Measurements from ENCODE around the gene CDH4. TPM values are rescaled to one million over a fixed set of nuclear protein-coding genes. Genes with fewer than 3 reads are reported as not detected.

The CDH4 gene
- total RNA-seq, 1 donor from 2014 or later: 0.05 TPM

DNA sequence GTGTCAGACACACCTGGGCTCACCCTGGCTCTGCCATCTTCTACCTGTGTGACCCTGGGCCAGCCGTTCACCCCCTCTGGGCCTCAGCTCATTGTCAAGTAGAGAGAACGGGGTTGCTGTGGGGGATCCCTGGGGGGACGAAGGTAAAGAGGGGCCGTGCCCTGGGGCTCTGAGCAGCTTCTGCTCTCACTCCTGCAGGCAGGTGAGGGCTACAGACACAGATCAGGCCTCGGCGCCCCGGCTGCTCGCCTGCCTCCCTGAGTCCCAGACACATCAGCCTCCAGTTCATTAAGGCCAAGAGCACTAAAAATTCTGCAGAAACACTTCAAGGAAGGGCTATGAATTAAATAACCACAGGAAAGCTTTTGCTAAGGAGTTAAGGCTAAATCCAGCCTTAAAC, 394.4 kb downstream of the CDH4 start:
- no peak for ATAC-seq (ENCODE audit: poor library complexity)
- intact Hi-C loops (cut with DNase I): no loop called here
- peak; percentile 20 for DNase-seq

DNA sequence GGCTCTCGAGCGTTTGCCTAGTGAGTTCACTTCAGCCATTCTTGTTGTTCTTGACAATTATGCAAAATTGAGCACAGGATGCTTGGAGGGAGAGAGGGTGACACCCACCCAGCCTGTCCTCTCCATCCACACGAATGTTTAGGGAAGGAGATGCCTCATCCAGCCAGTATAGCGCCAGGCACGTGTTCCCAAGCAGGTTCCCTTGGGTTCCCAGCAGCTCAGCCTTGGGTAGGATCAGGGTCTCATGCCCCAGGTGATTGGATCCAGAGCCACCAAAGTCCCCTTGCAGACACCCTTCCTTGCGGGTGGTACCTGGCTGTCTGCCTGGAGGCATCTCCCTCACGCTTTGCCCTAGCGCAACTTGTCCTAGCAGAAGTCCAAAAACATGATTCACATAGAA, 394.9 kb downstream of the CDH4 start:
- intact Hi-C loops (cut with DNase I): no loop called here
- DNase-seq (no peak), ATAC-seq (ENCODE audit: poor library complexity) (no peak)

DNA sequence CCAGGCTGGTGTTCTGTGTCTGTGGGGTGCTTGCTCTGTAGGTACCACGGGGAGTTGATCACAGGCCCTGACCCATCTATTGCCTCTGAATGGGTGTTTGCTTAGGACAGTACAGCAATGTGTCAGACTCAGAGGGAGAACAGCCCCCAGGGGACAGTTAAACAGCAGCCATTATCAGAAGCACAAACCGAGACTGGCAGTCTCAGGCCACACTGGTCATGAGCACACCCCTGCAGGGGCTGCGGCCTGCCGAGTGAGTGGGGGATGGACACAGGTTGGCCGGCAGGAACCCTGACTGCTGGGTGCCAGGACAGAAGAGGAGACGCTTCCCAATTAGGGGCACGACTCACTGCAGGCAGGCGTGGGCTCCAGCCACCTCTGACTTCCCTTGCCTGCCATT, 395.6 kb downstream of the CDH4 start:
- no peak for DNase-seq
- no peak for ATAC-seq (ENCODE audit: poor library complexity)
- intact Hi-C loops (cut with DNase I): no loop called here

DNA sequence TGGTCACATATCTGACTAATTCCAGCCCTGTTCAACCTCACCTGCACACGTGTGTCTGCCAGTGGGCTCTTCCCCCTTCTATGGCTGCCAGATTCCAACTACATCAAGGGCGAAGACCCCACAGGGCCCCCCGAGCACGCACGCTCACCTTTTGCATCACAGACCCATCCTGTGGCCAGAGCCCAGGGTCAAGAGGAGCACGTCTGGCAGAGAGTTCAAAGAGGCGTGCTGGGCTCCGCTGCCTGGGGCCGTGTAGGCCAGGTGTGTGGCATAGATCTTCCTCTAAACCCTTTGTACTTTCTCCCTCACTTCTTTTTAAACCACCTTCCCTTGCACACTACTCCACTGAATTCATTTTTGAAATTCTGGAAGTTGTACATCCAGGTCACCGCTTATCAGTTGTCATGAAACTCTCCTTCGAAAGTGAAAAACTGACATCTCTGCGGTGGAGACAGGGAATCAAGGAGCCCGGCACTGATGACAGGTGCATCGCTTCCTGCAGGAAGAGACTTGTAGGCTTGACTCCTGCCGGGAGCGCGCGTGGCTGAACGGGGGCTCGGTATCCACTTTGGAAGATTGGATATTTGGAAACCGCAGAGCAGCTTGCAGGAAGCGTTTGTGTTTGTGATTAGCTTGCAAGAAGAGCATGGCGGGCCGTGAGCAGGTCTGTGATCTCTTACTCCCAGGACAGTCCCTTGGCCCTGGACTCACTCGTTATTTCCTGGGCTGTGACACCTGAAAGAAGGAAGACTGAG, 397.2 kb downstream of the CDH4 start:
- DNase-seq (peak; percentile 23), ATAC-seq (ENCODE audit: poor library complexity) (no peak)
- intact Hi-C loops (cut with DNase I): no loop called here

DNA sequence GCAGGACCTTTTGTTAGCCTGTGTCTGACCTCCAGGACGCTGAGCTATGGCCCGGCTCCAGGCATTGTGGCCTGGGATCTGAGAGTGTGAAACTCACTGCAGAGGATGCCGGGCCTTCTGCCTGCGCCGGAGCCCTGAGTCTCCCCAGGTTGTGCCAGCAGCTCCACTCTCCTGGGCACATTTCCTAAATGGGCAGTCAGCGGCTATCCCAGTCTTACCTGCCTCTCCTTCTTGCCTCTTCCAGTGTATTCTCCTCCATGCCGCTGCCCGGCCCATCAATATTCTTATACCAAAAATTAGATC, 397.8 kb downstream of the CDH4 start:
- intact Hi-C loops (cut with DNase I): no loop called here
- no peak for ATAC-seq (ENCODE audit: poor library complexity)

DNA sequence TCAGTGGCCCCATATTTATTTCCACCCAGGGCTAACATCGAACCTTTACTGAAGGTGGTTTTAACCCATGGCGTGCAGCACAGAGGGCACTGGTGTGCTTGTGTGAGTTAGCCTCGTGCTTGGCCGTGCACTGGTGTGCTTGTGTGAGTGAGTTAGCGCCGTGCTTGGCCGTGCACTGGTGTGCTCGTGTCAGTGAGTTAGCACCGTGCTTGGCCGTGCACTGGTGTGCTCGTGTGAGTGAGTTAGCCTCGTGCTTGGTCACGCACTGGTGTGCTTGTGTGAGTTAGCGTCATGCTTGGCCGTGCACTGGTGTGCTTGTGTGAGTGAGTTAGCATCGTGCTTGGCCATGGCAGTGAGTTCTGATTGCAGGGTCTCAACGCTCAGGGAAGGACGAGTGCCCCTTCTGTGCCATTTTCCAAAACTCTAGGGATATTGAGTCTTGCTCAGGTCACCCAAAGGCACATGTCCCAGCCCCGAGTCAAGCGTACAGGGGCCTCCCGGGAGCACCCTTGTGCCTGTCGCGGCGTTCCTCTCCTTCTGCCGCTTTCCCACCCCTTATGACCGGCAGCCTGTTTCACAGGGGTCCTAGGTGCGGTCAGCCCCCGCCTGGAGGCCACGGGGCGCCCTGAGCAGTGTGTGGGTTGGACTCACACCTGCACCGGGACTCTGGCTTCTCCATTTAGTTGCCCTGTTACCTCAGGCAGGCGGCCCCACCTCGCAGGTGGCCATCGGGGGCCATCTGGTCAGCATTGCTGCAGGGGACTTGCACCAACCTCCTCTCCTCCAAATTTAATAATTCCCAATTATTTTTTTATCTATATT, 399.1 kb downstream of the CDH4 start:
- no peak for ATAC-seq (ENCODE audit: poor library complexity)
- DNase-seq: no peak
- intact Hi-C loops (cut with DNase I): no loop called here

More for the DNA sequence above, 397.8 kb downstream of the CDH4 start:
- no peak for DNase-seq

DNA sequence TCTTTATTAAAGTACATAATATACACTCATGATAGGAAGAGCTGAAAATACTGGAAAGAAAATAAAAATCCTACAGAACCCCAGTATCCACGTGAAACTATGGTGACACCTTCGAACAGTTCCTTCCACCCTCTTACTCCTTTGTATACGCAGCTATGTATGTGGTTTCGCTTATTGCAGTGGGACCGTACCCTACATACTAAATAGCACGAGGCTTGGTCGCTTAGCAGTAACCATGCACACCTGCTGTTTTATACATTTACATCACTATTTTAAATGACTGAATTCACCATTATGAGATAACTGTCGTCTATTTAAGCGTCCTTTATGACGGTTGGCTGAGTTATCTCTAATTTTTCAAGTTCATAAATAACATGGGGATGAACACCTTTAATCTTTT, 400.1 kb downstream of the CDH4 start:
- DNase-seq (no peak), ATAC-seq (ENCODE audit: poor library complexity) (no peak)
- intact Hi-C loops (cut with DNase I): no loop called here

DNA sequence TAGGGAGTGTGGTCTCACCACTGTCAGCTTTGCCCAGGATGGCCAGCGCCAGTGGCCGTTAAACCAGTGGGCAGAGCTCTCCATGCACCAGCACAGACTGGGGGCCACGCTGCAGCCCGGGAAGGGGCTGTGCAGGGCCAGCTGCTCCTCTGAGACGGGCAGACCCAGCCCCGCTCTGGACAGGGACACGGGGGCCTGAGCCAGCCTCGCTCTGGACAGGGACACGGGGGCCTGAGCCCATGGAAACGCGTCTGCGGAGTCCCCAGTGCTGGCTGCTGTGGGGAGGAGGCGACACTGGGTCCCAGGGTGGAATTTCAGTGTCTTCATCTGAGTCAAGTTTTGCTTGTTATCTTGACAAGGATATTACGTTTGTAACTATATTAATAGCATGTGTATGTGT, 402.7 kb downstream of the CDH4 start:
- no peak for ATAC-seq (ENCODE audit: poor library complexity)
- no peak for DNase-seq
- intact Hi-C loops (cut with DNase I): no loop called here

DNA sequence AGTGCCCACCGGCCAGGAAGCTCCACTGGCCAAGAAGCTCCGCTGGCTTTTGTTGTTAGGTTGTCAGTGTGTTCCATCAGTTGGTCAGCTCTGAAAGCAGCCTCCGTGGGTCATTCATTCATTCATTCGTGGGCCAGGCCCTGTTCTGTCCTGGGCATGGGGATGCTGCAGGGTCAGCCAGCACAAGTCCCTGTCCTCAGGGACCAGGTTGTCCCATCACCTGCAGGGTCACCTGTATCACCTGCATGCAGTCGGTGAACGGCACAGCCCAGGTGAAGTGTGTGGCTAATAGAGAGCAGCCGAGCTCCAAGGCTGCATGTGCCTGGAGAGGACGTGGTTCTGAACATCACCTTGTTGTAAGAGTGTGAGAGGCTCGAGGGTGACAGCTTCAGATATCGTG, 403.5 kb downstream of the CDH4 start:
- no peak for ATAC-seq (ENCODE audit: poor library complexity)
- intact Hi-C loops (cut with DNase I): no loop called here
- no peak for DNase-seq

DNA sequence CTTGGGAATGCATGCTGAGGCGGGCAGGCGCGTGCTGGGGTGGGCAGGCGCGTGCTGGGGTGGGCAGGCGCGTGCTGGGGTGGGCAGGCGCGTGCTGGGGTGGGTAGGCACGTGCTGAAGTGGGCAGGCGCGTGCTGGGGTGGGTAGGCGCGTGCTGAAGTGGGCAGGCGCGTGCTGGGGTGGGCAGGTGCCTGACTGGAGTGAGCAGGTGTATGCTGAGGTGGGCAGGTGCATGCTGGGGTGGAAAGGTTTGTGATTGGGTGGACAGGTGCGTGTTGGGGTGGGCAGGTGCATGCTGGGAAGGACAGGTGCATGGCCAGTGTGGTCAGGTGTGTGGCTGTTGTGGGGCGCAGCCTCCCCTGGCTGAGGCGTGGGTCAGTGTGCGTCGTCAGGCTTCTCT, 404.1 kb downstream of the CDH4 start:
- DNase-seq: no peak
- intact Hi-C loops (cut with DNase I): no loop called here
- ATAC-seq (ENCODE audit: poor library complexity): no peak

DNA sequence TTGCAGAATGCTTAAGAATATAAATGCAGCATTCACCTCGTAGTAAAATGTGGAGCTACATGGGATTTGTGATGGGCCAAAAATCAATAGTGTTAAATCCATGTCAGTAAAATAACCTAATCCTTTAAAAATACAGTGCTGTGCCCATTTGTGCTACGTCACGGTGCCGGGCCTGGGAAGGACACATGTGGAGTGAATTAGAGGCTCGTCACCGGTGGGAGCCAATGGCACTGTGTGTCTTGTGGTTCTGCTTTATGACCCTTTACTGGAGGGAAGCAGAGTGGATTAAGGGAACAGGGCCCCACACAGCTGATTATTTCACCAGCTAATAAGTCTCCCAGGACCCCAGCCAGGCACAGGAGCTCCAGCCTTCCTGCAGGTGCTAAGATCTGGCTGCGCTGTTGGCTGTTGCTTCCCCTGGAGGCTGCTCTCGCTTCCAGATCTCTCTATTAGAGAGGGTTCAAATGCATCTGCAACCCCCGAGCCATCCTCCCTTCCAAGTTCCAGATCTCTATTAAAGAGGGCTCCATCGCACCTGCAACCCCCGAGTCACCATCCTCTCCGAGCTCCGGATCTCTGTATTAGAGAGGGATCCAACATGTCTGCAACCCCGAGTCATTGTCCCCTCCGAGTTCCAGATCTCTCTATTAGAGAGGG, 405.8 kb downstream of the CDH4 start:
- intact Hi-C loops (cut with DNase I): no loop called here
- no peak for ATAC-seq (ENCODE audit: poor library complexity)
- DNase-seq: no peak

DNA sequence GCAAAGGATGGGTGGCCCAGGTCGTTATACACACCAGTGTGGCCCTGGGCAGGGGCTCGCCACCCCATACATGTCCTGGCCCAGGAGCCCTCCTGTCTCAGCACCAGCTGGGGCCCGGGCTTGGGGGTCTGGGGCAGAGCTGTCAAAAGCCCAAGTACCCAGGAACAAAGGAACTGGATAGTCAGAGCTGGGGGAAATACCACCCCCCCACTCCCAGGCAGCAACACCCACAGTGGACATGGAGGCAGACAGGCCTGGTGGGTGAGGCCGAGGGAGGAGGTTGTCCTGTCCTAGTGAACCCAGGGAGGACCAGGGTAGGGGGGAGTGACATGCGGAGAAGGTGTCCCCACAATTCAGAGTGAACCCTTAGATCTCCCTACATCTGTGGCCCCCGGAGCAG, 406.5 kb downstream of the CDH4 start:
- intact Hi-C loops (cut with DNase I): no loop called here
- ATAC-seq (ENCODE audit: poor library complexity) (no peak), DNase-seq (no peak)

DNA sequence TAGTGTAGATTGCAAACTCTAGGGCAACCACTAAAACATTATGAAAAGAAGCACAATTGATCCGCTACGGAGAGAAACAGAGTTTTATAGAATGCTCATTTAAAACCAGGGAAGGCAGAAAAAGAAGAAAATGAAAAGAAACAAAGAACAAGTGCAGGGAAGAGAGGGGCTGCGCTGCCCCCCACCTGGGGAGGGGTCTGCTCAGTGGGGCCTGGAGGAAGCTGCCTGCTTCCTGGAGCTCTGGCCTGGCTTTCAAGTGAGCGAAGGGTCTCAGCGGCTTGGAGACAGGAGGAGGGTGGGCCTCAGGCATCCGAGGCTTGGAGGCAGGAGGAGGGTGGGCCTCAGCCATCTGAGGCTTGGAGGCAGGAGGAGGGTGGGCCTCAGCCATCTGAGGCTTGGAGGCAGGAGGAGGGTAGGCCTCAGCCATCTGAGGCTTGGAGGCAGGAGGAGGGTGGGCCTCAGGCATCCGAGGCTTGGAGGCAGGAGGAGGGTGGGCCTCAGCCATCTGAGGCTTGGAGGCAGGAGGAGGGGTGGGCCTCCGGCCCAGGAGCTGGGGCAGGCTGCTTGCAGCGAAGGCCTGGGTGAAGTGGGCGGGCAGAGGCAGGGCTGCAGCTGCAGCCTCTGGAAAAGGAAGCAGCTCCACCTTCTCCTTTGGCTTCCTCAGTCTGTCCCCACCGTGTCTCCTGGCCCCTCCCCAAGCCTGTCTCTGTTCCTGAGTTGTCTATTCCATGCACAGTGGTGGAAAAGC, 407.4 kb downstream of the CDH4 start:
- ATAC-seq (ENCODE audit: poor library complexity): no peak
- intact Hi-C loops (cut with DNase I): no loop called here
- no peak for DNase-seq

DNA sequence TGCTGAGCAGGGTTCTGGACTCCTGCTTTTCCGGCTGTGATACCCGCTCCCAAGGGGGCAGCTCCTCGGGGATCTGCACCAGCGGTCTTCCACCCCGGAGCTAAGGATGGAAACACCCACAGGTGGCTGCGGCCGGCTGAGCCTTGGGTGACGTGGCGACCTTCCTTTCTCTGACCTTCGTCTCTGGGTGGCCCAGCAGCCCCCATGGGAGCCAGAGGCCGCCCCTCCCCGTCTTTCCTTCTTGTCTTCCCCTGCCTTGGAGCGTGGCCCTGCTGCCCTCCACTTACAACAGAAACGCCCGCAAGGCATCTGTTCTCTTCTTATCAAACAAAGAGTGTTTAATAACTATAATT, 407.9 kb downstream of the CDH4 start:
- intact Hi-C loops (cut with DNase I): no loop called here
- DNase-seq (no peak), ATAC-seq (ENCODE audit: poor library complexity) (no peak)

DNA sequence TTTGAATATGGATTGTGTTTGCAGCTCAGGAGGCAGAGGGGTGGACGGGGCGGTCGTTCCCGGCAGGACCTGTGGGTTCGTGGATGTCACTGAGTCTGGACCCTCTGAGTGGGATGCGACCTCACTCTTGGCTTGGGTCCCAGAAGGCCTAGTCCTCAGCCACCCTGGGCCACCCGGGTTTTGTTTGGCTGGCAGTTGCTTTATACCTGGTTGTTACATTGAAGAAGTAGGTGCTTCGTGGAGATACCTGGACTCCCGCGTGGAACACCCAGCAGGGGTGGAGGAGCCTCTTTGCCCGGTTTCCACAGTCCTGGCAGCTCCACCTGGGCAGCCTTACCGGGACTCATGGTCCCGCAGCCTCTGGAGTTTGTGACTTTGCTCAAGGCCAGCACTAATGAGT, 408.5 kb downstream of the CDH4 start:
- intact Hi-C loops (cut with DNase I): no loop called here
- DNase-seq (no peak), ATAC-seq (ENCODE audit: poor library complexity) (no peak)

DNA sequence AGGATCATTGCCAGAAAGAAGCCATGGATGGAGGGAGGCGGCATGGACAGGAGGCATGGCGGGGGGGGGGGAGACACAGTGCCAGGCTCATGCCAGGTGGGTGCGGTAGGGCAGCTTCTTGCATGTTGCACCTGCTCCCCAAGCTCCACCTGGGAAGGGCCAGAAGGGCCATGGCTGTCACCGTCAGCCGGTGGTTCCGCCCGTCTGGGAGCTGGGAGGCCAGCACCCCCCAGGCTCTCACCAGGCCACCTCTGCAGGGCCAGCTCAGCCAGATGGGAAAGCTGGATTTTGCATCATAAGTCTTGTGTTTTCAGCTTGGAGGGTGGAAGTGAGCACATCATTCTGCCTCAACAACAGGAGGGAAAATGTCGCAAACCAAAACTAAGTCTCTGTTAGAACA, 409.0 kb downstream of the CDH4 start:
- DNase-seq (no peak), ATAC-seq (ENCODE audit: poor library complexity) (no peak)
- intact Hi-C loops (cut with DNase I): no loop called here

DNA sequence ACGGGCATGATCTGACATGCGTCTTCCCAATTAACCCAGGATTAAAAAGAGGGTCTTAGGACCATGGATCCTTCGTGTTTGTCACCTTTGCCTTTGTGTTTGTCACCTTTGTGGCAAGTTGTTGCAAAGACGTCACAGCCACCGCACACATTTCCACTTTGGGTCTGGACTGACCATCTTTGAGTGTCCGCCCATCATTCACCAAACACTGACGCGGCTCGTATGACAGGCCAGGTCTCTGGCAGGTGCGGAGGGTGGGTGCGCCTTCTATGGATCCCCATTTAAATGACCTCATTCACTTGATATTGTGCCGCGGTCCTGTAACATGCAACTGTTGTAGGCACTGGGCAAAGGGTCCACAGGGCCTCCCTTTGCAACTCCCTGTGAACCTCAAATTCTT, 409.5 kb downstream of the CDH4 start:
- no peak for DNase-seq
- no peak for ATAC-seq (ENCODE audit: poor library complexity)
- intact Hi-C loops (cut with DNase I): no loop called here

DNA sequence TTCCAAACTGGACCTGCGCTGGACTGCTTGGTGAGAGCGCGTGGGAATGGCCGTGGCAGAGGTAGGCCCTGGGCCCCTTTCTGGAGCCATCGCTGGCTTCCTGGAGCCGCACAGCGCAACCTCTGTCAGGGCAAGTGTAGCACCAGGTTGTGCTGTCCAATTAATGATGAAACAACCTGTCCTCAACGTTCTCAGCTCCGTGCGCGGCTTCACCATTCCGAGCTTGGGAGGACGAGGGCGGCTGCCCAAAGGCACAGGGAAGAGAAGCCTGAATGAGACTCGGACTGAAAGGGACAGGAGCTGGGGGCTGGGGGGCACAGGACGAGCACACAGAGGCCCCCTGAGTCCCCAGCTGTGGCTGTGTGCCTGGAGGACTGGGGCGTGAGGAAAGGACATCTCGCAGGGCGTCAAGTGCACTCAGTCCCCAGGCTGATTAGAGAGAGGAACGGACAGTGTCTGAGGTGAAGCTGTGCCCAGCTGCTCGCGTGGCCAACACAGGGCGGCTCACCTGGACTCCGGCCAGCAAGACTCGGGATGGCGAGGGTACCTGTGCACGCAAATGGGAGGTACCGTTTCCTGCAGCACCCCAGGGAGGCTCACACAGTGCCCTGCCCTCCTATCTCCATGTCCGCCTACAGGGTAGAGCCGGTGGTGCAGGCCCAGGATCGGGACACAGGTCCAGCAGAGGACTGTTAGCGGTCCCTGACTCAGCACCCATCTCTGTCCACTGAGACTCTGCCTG, 410.3 kb downstream of the CDH4 start:
- intact Hi-C loops (cut with DNase I): no loop called here
- ATAC-seq (ENCODE audit: poor library complexity): no peak
- no peak for DNase-seq

DNA sequence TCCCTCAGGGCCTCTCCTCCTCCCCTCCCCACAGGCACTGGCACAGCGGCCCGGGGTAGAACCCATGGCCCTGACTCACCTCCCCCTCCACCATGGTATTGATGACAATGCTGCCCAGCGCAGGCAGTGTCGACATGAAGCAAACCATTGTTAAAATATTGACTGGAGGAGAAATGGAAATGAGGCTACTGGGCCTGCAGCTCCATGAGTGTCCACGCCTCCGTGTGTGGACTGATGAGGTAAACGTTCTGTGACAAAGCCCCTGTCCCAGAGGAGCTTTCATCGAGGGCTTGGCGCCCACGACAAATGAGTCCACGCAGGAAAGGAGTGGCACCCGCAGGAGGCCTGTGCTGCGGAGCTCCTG, 410.9 kb downstream of the CDH4 start:
- ATAC-seq (ENCODE audit: poor library complexity) (no peak), DNase-seq (no peak)

More for the DNA sequence above, 410.9 kb downstream of the CDH4 start:
- intact Hi-C loops (cut with DNase I): no loop called here
